ENCODE results near the gene MT1E.
A peak's percentile ranks its signal among the peaks of the same experiment; 100 is the strongest.

Gene MT1E

DNA sequence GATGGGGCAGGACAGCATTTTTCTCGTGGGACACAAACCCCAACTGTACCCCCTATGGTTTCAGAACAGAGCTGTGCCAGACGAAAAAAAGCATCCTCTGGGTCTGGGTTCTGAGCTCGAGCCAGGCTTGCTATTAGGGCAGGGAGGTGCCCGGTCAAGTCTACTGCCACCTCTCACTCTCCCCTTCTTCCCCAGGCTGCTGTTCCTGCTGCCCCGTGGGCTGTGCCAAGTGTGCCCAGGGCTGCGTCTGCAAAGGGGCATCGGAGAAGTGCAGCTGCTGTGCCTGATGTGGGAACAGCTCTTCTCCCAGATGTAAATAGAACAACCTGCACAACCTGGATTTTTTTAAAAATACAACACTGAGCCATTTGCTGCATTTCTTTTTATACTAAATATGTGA, 1.1 kb downstream of the MT1E start:
- DNase-seq (ENCODE audit: low read depth): no peak

DNA sequence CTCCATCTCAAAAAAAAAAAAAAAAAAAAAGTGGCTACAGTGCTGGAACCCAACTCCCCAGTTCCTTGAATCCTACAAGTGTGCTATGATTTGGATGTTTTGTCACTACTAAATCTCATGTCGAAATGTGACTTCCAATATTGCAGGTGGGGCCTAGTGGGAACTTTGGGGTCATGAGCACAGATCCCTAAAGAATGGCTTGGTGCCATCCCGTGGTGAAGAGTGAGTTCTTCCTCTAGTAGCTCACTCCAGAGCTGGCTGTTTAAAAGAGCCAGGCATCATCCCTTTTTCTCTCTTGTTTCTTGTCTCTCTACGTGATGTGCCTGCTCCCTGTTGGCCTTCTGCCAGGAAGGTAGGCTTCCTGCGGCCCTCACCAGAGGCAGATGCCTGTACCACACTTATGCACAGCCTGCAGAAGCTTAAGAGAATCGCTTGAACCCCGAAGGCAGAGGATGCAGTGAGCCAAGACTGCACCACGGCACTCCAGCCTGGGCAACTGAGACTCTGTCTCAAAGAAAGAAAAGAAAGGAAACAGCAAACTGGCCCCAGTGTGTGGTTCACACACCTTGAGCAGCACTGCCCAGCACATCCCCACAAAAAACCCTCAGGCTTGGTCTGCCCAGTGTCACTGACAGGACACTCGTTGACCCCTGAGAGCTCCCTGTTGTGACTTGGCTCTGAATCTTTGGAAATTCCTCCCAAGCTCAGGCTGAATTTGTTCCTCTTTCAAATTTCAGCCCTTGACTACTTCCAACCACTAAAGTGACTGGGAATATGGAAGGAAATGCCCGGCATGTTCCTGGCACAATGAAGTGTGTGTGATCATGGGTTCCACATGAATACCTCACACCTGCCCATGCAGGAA, 3.1 kb downstream of the MT1E start:
- no peak for DNase-seq (ENCODE audit: low read depth)

GRCh38 chr16:56629531-56629930, 4.0 kb downstream of the MT1E start:
- no peak for DNase-seq (ENCODE audit: low read depth)

- no peak for DNase-seq (ENCODE audit: low read depth)
Observed at GRCh38 chr16:56630134-56630533, 4.6 kb downstream of the MT1E start.

- DNase-seq (ENCODE audit: low read depth): no peak
Observed at GRCh38 chr16:56631197-56631596, 5.6 kb downstream of the MT1E start.

DNA sequence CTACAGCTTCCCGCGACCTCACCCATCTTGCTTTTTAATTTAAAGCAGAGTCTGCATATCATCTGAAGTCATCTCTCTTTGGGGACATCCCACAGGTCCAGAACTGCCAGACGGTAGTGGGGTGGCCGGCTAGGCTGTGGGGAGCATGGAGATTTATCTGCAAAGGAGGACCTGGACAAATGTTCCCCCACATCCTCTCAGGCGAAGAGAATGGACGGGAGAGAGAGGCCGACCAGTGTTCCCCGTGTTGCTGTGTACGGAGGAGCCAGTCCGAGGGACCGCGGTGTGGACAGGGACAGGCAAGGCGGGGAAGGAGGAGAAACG, 6.2 kb downstream of the MT1E start:
- no peak for DNase-seq (ENCODE audit: low read depth)

DNA sequence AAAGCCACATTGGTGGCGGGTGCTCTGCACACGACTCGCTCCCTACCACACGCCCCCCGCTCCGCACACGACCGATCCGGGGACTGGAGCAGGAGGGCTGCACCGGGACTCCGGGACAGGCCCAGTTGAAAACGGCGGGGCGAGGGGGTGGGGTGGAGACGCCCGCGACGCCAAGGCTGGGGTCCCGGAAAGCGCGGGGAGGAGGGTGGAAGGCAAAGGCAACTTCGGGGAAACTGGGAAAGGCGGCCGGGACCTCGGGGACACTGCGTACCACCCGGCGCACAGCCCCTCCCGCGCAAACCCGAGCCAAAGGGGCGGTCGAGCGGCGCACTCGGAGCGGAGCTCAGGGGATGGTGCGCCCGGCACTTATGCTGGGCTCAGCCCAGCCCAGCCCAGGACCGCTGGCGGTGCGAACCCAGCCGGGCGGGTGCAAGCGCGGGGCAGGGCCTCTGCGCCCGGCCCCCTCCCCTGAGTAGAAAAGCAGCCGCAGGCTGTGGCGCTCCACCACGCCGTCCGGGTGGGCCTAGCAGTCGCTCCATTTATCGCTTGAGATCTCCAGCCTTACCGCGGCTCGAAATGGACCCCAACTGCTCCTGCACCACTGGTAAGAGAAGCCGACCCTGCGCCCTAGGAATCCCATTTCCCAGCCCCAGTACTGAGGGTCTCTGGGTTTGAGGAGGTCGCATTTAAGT, 6.7 kb downstream of the MT1E start, which contains the start of gene MT1M:
Gene MT1M (plus strand): TSS at position 504 of the 692 bp plus-strand sequence. CDS start 73 bp downstream, at position 577.
- no peak for DNase-seq (ENCODE audit: low read depth)

DNA sequence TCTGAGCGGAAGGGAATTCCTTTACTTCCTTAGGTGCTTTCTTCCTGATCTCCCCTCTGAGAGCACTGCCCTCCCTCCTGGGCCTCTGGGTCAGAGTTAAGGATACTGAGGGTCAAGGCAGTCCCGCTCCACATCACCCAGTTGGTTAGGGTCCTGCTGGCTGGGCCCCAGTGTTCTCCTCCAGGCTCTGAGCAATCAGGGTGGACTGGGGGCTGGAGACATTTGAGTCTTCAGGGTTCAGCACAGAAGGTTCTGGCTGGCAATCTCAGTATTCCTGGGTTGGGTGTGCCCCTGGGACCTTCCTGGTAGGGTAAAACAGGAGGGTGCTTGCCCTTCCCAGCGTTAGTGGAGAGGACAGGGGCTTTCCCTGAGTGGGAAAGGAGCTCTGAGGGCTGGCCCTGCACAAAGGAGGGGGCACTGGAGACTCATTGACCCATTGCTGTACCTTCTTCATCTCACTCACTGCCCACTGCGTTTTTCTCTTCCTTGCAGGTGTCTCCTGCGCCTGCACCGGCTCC, 7.3 kb downstream of the MT1E start:
- no peak for DNase-seq (ENCODE audit: low read depth)

DNA sequence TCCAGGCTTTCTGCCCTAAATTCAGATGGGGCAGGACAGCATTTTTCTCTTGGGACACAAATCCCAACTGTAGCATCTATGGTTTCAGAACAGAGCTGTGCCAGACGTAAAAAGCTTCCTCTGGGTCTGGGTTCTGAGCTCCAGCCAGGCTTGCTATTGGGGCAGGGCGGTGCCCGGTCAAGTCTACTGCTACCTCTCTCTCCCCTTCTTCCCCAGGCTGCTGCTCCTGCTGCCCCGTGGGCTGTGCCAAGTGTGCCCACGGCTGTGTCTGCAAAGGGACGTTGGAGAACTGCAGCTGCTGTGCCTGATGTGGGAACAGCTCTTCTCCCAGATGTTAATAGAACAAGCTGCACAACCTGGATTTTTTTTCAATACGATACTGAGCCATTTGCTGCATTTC, 8.0 kb downstream of the MT1E start:
- no peak for DNase-seq (ENCODE audit: low read depth)

DNA sequence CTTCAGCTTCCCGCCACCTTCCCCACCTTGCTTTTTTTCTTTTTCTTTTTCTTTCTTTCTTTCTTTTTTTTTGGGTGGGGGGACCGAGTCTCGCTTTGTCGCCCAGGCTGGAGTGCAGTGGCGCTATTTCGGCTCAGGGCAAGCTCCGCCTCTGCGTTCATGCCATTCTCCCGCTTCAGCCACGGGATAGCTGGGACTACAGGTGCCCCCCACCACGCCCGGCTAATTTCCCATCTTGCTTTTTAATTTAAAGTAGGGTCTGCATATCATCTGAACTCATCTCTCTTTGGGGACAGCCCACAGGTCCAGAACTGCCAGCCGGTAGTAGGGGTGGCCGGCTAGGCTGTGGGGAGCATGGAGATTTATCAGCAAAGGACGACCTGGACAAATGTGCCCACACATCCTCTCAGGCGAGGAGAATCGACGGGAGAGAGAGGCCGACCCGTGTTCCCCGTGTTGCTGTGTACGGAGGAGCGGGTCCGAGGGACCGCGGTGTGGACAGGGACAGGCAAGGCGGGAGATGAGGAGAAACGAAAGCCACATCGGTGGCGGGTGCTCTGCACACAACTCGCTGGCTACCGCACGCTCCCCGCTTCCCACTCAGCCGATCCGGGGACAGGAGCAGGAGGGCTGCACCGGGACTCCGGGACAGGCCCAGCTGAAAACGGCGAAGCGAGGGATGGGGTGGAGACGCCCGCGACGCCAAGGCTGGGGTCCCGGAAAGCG, 9.3 kb downstream of the MT1E start:
- no peak for DNase-seq (ENCODE audit: low read depth)

DNA sequence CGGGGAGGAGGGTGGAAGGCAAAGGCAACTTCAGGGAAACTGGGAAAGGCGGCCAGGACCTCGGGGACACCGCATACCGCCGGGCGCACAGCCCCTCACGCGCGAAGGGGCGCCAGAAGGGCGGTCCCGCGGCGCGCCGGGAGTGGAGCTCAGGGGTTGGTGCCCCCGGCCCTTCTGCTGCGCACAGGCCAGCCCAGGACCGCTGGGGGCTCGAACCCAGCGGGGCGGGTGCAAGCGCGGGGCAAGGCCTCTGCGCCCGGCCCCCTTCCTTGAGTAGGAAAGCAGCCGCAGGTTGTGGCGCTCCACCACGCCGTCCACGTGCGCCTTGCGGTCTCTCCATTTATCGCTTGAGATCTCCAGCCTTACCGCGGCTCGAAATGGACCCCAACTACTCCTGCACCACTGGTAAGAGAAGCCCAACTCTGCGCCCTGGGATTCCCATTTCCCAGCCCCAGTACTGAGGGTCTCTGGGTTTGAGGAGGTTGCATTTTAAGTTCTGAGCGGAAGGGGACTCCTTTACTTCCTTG, 9.9 kb downstream of the MT1E start:
- DNase-seq (ENCODE audit: low read depth): no peak

DNA sequence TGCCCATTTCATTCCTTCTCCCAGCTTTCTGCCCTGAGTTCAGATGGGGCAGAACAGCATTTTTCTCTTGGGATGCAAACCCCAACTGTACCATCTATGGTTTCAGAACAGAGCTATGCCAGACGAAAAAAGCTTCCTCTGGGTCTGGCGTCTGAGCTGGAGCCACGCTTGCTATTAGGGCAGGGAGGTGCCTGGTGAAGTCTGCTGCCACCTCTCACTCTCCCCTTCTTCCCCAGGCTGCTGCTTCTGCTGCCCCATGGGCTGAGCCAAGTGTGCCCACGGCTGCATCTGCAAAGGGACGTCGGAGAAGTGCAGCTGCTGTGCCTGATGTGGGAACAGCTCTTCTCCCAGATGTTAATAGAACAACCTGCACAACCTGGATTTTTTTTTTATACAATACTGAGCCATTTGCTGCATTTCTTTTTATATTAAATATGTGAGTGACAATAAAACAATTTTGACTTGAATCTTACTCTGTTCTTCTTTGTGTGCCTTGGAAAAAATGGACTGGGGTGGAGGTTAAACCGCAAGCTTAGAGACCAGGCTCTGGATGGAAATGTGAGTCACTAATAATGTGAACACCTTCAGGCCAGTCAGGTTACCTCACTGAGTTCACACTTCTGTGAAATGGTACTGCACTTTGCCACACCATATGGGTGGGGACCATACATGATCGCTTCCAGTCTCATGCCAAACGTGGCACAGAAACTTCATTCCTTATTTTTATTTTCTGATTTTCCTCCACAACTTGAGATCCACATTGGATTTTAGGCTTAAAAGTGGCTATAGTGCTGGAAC, 11.2 kb downstream of the MT1E start:
- DNase-seq (ENCODE audit: low read depth): no peak

- no peak for DNase-seq (ENCODE audit: low read depth)
Observed at GRCh38 chr16:56637814-56638750, 12.5 kb downstream of the MT1E start, which contains the start of gene MT1A. TSS of gene MT1A (plus strand) at chr16:56638666. CDS start at chr16:56638739, 73 bp downstream.

GRCh38 chr16:56639045-56639444, 13.5 kb downstream of the MT1E start:
- DNase-seq (ENCODE audit: low read depth): no peak

DNA sequence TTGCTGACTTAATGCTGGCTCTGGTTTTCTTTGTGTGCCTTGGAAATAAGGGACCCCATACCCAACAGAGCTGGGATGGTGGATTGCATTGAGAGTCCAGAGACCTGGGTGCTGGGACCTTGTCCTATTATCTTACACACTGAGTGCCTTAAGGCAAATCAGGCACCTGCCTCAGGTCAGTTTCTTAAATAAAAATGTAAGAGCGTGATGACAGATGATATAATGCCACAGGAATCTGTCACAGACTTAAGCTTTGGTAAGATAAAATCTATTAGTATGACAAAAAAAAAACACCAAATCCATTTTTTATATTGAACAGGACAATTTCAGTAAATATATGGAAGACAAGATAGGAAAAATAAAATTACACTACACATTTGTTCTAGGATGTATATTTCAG, 14.5 kb downstream of the MT1E start:
- no peak for DNase-seq (ENCODE audit: low read depth)

DNA sequence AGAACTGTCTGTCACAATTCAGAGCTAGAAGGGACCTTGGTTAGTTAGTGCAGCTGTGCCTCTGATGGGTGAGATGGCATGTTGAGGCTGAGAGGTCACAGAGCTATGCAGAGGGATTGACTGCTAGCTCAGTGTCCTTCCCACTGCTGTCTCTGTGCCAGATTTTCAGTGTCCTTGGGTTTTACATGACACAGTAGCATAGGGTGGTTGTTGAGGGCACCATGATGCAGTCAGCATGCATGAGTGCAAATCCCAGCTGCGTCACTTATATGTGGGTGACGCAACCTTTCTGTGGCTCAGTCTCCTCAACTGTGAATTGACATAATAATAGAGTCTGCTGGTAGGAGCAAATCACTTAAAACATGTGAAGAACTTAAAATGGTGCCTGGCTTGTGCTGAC, 15.6 kb downstream of the MT1E start:
- no peak for DNase-seq (ENCODE audit: low read depth)

GRCh38 chr16:56643080-56643778, 17.6 kb downstream of the MT1E start:
- peak; percentile 58 for DNase-seq (ENCODE audit: low read depth)

DNA sequence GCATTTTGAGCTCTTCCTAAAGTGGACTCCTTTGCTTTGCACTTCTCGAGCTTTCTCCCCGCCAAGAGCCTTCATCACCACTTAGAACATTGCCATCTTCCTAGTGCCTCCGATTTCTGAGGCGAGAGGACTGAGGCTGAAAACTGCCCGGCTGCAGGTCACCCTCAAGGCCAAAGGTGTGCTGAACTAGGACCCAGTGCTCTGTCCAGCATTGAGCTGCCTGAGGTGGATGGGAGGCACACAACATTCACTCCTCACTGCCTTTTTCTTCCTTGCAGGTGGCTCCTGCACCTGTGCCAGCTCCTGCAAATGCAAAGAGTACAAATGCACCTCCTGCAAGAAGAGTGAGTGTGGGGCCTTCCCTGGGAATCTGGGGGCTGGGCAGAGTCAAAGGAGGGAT, 18.3 kb downstream of the MT1E start:
- DNase-seq (ENCODE audit: low read depth): no peak

- DNase-seq (ENCODE audit: low read depth): no peak
Observed at GRCh38 chr16:56645311-56645710, 19.7 kb downstream of the MT1E start.

GRCh38 chr16:56645838-56646237, 20.3 kb downstream of the MT1E start:
- no peak for DNase-seq (ENCODE audit: low read depth)

Data from stimulated activated CD8-positive, alpha-beta memory T cell treated with anti-CD3 and anti-CD28 coated beads, Interleukin-12 subunit alpha, Interleukin-12 subunit beta, amount 100 ng/mL, for 4 hours (primary cell).